Measurements from ENCODE around the gene CERS3. TPM values are rescaled to one million over a fixed set of nuclear protein-coding genes. Genes with fewer than 3 reads are reported as not detected.

The CERS3 gene
- total RNA-seq, 2 experiments from 2014 or later = 0.19 to 0.31 TPM

DNA sequence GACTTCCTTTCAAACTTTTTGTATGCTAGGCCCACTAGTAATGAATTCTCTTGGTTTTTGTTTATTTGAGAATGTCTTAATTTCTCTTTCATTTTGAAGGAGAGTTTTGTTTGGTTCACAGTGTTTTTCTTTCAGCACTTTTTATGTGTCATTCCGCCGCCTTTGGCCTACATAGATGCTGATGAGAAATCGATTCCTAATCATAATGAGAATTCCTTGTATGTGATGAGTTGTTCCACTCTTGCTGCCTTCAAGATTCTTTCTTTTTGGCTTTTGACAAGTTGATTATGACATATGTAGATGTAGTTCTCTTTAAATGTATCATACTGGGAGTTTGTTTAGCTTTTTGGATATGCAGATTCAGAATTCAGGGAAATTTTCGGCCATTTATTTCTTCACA, 35.5 kb downstream of the CERS3 start:
- Mint-ChIP-seq H3K4me3 (no peak overlapping the region), H3K27me3 (peaks cover 5% of the 10 kb centered on the region), H3K9me3 (no peaks in the 10 kb centered on the region), H3K36me3 (no peaks in the 10 kb centered on the region), H3K4me1 (ENCODE audit: low read depth) (peaks cover 3% of the 10 kb centered on the region), H3K27ac (no peak overlapping the region)
- POLR2A ChIA-PET = interaction anchor here (1.0 kb wide), 1 partner anchor 107 kb away, joined by 3 read pairs; no protein-coding TSS in a partner anchor
- CTCF ChIA-PET = no interaction called here
- peak; percentile 26 for DNase-seq
- intact Hi-C loops (cut with micrococcal nuclease) = no loop called here

DNA sequence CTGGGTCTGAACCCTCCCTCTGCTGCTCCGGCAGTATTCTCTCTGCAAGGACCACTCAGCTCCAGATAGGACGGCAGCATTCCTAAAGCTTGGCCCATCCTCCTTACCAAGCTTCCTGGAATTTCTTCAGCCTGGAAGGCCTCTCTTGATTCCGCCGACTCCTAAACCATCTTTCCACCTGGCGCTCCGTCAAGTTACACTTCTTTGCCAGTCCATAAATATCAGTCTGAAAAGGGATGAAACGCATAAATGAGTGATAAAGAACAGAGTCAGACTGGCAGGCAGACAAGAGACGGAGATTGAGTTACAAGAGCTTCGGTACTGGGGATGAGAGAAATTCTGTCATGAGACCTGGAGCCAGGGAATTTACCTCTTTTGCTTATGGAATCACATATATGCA, 44.3 kb downstream of the CERS3 start:
- no peak overlapping the region for H3K27ac Mint-ChIP-seq
- no peak overlapping the region for H3K4me3 Mint-ChIP-seq
- CTCF ChIA-PET = no interaction called here
- POLR2A ChIA-PET = no interaction called here
- H3K9me3 Mint-ChIP-seq = peaks cover 1% of the 10 kb centered on the region
- H3K36me3 Mint-ChIP-seq = peaks cover 2% of the 10 kb centered on the region
- H3K4me1 Mint-ChIP-seq (ENCODE audit: low read depth) = no peaks in the 10 kb centered on the region
- H3K27me3 Mint-ChIP-seq = no peaks in the 10 kb centered on the region
- intact Hi-C loops (cut with micrococcal nuclease) = no loop called here
- DNase-seq = no peak

DNA sequence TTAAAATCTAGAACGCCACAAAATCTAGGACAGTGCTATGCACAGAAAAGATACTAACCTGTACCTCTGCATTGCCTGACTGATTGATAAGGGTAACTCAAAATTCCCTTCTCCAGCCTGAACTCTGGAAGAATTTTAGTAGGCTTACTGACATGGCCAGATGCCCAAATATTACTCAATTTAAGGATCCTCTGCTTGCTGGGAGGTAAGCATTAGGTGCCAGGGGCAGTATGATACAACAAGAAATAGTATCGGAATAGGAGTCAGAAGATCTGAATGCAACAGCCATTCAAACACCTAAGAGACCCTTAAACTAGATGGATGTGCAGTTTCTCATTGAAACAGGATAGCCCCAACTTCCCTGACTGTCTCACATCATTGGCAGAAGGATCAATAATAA, 45.4 kb downstream of the CERS3 start:
- Mint-ChIP-seq H3K4me3 (no peak overlapping the region), H3K4me1 (ENCODE audit: low read depth) (no peaks in the 10 kb centered on the region), H3K27me3 (no peaks in the 10 kb centered on the region), H3K36me3 (peaks cover 12% of the 10 kb centered on the region), H3K27ac (no peak overlapping the region), H3K9me3 (peaks cover 12% of the 10 kb centered on the region)
- intact Hi-C loops (cut with micrococcal nuclease) = no loop called here
- no peak for DNase-seq
- ChIA-PET CTCF (no interaction called here), POLR2A (no interaction called here)

DNA sequence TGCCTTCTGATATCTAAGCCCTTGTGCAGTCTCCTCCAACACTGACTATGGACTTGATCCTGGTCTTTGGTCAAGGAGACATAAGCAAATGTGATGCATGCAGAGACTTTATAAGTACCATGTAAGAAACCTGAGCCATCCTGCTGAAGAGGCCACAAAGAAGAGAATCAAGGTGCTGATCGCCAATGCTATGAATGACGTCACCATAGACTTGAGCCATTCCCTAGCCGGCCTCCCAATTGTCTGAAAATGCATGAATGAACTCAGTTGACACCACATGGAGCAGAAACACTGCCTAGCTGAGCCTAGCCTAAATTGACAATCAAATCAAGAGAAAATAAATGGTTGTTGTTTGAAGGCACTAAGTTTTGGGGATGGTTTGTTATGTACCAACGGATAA, 51.9 kb downstream of the CERS3 start:
- no peaks in the 10 kb centered on the region for H3K27me3 Mint-ChIP-seq
- peaks cover 24% of the 10 kb centered on the region for H3K36me3 Mint-ChIP-seq
- intact Hi-C loops (cut with micrococcal nuclease) = no loop called here
- H3K4me3 Mint-ChIP-seq = no peak overlapping the region
- no peaks in the 10 kb centered on the region for H3K4me1 Mint-ChIP-seq (ENCODE audit: low read depth)
- no peak overlapping the region for H3K27ac Mint-ChIP-seq
- POLR2A ChIA-PET = no interaction called here
- H3K9me3 Mint-ChIP-seq = peaks cover 38% of the 10 kb centered on the region
- no peak for DNase-seq
- CTCF ChIA-PET = no interaction called here

DNA sequence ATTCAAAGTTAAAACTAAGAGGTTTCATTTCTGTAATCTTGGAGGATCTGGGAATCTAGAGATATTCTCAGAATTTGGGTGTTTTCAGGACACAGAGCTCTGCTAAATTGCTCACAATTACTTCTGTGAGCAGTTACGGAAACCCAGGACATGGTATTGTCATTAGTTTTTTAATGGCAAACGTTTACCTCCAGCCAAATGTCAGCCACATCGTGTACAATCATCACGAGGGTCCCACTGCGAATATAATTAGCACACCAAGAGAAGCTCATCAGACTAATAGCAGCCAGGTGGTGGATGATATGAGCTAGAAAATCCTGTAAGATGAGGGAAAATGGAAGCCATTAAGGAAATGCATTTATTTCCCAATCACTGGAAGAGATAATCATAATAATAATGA, 56.0 kb downstream of the CERS3 start:
- no peaks in the 10 kb centered on the region for H3K4me1 Mint-ChIP-seq (ENCODE audit: low read depth)
- peaks cover 6% of the 10 kb centered on the region for H3K36me3 Mint-ChIP-seq
- no peak overlapping the region for H3K27ac Mint-ChIP-seq
- no peaks in the 10 kb centered on the region for H3K27me3 Mint-ChIP-seq
- POLR2A ChIA-PET = no interaction called here
- DNase-seq = no peak
- intact Hi-C loops (cut with micrococcal nuclease) = no loop called here
- H3K9me3 Mint-ChIP-seq = peaks cover 20% of the 10 kb centered on the region
- H3K4me3 Mint-ChIP-seq = no peak overlapping the region
- CTCF ChIA-PET = no interaction called here

DNA sequence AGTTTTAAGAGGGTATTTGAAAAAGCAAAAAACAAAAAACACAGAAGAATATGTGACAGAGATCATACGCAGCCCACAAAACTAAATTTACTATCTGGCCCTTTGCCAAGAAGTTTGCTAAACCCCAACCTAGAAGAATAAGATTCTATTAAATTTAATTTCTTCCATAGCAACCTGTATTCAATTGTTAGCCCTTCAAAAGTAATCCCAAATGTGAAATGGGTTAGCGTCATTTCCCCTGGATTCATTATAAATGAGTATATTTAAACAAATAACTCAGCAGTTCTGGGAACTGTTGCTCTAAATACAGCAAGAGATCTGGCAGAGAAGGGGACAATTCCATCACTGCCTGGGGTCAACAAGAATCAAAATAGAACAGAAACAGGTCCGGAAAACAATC, 56.8 kb downstream of the CERS3 start:
- POLR2A ChIA-PET = no interaction called here
- intact Hi-C loops (cut with micrococcal nuclease) = no loop called here
- Mint-ChIP-seq H3K36me3 (peaks cover 6% of the 10 kb centered on the region), H3K27ac (no peak overlapping the region), H3K4me3 (no peak overlapping the region), H3K27me3 (no peaks in the 10 kb centered on the region), H3K4me1 (ENCODE audit: low read depth) (no peaks in the 10 kb centered on the region), H3K9me3 (peaks cover 14% of the 10 kb centered on the region)
- no peak for DNase-seq
- CTCF ChIA-PET = no interaction called here

DNA sequence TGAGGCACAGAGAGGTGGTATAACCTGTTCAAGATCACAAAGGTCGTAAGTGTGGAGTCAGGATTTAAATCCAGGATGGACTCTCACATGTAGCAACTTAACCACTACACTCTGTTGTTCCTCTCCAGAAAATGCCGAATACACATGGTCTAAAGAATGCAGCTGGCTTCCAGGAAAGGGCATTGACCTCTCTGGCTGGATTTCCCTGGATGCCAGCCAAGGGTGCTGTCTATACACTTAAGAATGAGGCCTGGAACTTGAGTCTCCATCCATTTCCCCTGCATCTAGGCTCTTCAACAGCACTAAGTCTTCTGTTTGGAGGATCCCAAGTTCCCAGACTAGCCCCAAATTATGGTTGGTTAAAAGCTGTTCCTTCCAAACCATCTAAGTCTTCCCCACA, 60.5 kb downstream of the CERS3 start:
- POLR2A ChIA-PET = no interaction called here
- Mint-ChIP-seq H3K27me3 (no peaks in the 10 kb centered on the region), H3K36me3 (peaks cover 2% of the 10 kb centered on the region), H3K9me3 (peaks cover 3% of the 10 kb centered on the region), H3K27ac (no peak overlapping the region), H3K4me1 (ENCODE audit: low read depth) (peaks cover 13% of the 10 kb centered on the region), H3K4me3 (no peak overlapping the region)
- intact Hi-C loops (cut with micrococcal nuclease) = no loop called here
- DNase-seq = no peak
- CTCF ChIA-PET = no interaction called here

DNA sequence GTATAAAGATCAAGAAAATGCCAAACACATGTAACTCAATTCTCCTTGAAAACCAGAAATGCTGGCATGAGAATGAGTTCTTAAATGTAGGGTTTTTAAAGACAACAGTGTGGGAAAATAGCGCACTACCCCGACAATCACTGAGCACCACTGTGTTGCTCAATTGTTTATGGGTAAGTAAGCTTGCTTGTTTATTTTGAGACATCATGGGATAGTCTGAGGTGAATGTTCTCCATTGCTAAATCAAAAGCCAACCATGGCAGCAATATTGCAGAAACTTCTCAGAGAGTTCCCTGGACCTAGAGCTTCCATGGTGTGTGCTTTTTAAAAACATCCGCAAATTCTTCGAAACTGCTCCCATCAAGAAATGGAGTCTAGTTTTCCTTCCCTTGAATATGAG, 62.7 kb downstream of the CERS3 start:
- Mint-ChIP-seq H3K36me3 (no peaks in the 10 kb centered on the region), H3K4me1 (ENCODE audit: low read depth) (peaks cover 13% of the 10 kb centered on the region), H3K9me3 (no peaks in the 10 kb centered on the region), H3K27me3 (peaks cover 2% of the 10 kb centered on the region), H3K27ac (no peak overlapping the region), H3K4me3 (no peak overlapping the region)
- intact Hi-C loops (cut with micrococcal nuclease) = no loop called here
- POLR2A ChIA-PET = interaction anchor here (1.0 kb wide), 1 partner anchor 14 kb away, joined by 3 read pairs; no protein-coding TSS in a partner anchor
- CTCF ChIA-PET = no interaction called here
- no peak for DNase-seq

DNA sequence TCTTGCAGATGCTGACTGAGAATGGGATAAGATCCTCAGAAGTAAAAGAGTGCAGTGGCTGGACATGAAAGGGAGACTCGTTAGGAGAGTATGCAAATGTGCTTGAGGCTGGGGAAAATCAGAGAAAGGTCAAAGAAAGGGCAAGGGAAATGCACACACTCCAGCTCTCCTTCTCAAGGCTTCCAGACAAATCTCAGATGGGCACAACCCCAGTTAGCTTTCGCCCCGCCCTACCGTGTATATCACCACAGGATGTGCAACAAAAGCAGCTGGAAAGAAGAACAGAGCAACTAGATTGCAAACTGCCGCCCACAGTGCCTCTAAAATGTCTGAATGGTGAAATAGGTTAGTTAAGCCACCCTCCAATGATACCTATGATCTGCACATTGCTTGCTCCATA, 63.9 kb downstream of the CERS3 start:
- no peak for DNase-seq
- Mint-ChIP-seq H3K27ac (no peak overlapping the region), H3K27me3 (peaks cover 2% of the 10 kb centered on the region), H3K36me3 (no peaks in the 10 kb centered on the region), H3K4me1 (ENCODE audit: low read depth) (peaks cover 16% of the 10 kb centered on the region), H3K4me3 (no peak overlapping the region), H3K9me3 (no peaks in the 10 kb centered on the region)
- intact Hi-C loops (cut with micrococcal nuclease) = no loop called here
- ChIA-PET CTCF (no interaction called here), POLR2A (interaction anchor here (1.0 kb wide), 1 partner anchor 12 kb away, joined by 3 read pairs; no protein-coding TSS in a partner anchor)

DNA sequence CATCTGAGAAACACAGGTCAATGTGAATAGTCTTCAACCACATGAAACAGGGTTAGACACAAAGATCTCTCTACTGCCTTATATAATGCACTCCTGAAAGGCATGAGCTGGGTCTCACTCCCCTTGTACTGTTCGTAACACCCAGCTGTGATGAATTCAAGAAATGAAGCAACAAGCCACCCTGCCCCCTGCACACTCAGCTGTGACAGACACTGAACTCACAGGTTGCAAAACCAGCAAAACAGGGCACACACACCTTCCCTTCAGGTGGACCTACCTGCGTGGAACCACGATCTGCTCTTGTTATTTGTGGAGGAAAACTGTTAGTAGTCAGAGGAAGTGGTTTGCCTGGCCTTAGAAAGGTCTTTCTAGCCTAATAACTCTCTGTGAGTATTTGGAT, 64.5 kb downstream of the CERS3 start:
- intact Hi-C loops (cut with micrococcal nuclease) = no loop called here
- H3K4me1 Mint-ChIP-seq (ENCODE audit: low read depth) = peaks cover 16% of the 10 kb centered on the region
- H3K9me3 Mint-ChIP-seq = no peaks in the 10 kb centered on the region
- H3K36me3 Mint-ChIP-seq = no peaks in the 10 kb centered on the region
- peaks cover 2% of the 10 kb centered on the region for H3K27me3 Mint-ChIP-seq
- POLR2A ChIA-PET = no interaction called here
- no peak overlapping the region for H3K27ac Mint-ChIP-seq
- CTCF ChIA-PET = interaction anchor here (1.0 kb wide), 1 partner anchor 109 kb away, joined by 4 read pairs; no protein-coding TSS in a partner anchor
- DNase-seq = no peak
- no peak overlapping the region for H3K4me3 Mint-ChIP-seq

DNA sequence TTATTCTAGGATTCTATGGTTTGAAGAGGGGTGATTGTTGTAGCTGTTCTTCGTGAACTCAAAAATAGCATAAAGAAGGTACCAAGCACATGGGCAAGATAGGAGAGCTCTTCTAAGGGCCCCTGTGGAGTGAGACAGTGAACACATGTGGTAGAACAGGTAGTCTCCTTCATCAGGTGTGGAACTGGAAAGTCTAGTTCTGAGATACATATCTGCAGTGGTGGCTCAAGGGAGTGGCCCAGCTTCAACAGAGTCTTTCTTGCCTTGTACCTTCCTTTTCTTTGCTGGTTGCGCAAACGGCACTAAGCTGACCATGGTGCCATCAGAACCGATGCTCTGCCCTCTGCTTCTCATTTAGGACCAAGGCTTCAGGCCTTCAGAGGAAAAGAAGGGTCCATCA, 65.2 kb downstream of the CERS3 start:
- H3K36me3 Mint-ChIP-seq = no peaks in the 10 kb centered on the region
- no peak overlapping the region for H3K4me3 Mint-ChIP-seq
- no peak overlapping the region for H3K27ac Mint-ChIP-seq
- POLR2A ChIA-PET = no interaction called here
- H3K9me3 Mint-ChIP-seq = no peaks in the 10 kb centered on the region
- intact Hi-C loops (cut with micrococcal nuclease) = no loop called here
- H3K27me3 Mint-ChIP-seq = peaks cover 2% of the 10 kb centered on the region
- CTCF ChIA-PET = interaction anchor here (1.0 kb wide), 1 partner anchor 110 kb away, joined by 4 read pairs; no protein-coding TSS in a partner anchor
- peaks cover 16% of the 10 kb centered on the region for H3K4me1 Mint-ChIP-seq (ENCODE audit: low read depth)
- no peak for DNase-seq

DNA sequence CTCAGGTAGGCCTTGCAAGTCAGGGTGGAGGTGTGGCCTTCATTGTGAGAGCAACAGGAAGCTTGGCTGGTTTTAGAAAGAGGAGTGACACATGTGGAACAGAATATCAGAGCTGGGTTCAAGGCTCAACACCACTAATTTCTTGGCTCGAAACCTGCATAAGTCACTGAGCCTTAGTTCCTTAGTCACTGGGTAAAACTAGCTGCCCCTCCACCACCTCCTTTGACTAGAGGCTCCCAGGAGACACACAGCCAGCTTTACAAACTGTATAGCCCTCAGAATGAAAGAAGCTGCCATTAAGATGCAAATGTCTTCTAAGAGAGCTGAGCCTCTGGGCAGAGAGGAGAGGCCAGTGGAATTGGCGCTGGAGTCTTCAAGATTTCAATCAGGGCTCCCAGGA, 67.7 kb downstream of the CERS3 start:
- no peak for DNase-seq
- intact Hi-C loops (cut with micrococcal nuclease) = no loop called here
- H3K4me1 Mint-ChIP-seq (ENCODE audit: low read depth) = peaks cover 16% of the 10 kb centered on the region
- H3K27ac Mint-ChIP-seq = no peak overlapping the region
- no peaks in the 10 kb centered on the region for H3K36me3 Mint-ChIP-seq
- ChIA-PET POLR2A (no interaction called here), CTCF (no interaction called here)
- H3K27me3 Mint-ChIP-seq = peaks cover 2% of the 10 kb centered on the region
- no peaks in the 10 kb centered on the region for H3K9me3 Mint-ChIP-seq
- no peak overlapping the region for H3K4me3 Mint-ChIP-seq

DNA sequence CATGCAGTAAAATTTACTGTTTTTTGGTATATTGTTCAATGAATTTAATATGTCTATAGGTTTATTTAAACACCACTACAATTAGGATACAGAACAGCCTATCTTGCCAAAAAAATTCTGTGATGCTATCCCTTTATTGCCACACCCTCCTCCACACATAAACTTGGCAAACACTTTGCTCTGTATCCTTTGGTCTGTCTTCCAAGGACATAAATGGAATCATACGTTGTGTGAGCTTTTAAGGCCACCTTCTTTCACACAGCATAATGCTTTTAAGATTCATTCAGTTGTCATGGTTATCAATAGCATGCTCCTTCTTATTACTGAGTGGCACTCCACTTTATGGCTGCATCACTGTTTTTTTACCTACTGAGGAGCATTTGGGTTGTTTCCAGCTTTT, 71.5 kb downstream of the CERS3 start:
- POLR2A ChIA-PET = no interaction called here
- Mint-ChIP-seq H3K9me3 (no peaks in the 10 kb centered on the region), H3K36me3 (no peaks in the 10 kb centered on the region), H3K4me1 (ENCODE audit: low read depth) (peaks cover 3% of the 10 kb centered on the region), H3K27ac (no peak overlapping the region), H3K27me3 (peaks cover 2% of the 10 kb centered on the region), H3K4me3 (no peak overlapping the region)
- no peak for DNase-seq
- intact Hi-C loops (cut with micrococcal nuclease) = no loop called here
- CTCF ChIA-PET = no interaction called here

DNA sequence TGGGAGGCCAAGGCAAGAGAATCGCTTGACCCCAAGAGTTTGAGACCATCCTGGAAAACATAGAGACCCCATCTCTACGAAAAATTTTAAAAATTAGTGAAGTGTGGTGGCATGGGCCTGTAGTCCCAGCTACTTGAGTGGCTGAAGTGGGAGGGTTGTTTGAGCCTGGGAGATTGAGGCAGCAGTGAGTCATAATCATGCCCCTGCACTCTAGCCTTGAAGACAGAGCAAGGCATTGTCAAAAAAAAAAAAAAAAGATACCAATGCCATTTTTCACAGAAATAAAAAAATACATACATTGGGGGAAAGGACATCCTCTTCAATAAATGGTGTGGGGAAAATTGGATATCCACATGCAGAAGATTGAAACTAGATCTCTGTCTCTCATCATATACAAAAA, 74.6 kb downstream of the CERS3 start:
- Mint-ChIP-seq H3K36me3 (peaks cover 10% of the 10 kb centered on the region), H3K4me3 (no peak overlapping the region), H3K27ac (no peak overlapping the region), H3K4me1 (ENCODE audit: low read depth) (no peaks in the 10 kb centered on the region), H3K9me3 (peaks cover 13% of the 10 kb centered on the region), H3K27me3 (no peaks in the 10 kb centered on the region)
- intact Hi-C loops (cut with micrococcal nuclease) = no loop called here
- POLR2A ChIA-PET = no interaction called here
- DNase-seq = no peak
- CTCF ChIA-PET = no interaction called here

Data from activated CD4-positive, alpha-beta memory T cell treated with anti-CD3 and anti-CD28 coated beads for 36 hours (primary cell).